ENCODE results near the gene AIG1. TPM values are rescaled to one million over a fixed set of nuclear protein-coding genes. Genes with fewer than 3 reads are reported as not detected.

Gene AIG1
- total RNA-seq, 1 experiment from 2014 or later: 51.1 TPM

- no peak for DNase-seq (ENCODE audit: low read depth, low spot score)
- no TSS peak for BruUV-seq (replicated peaks)
- Histone ChIP-seq H3K9ac (ENCODE audit: low read length) (no peak overlapping the region), H3K9me3 (ENCODE audit: control insufficient read depth in 1 of 2, insufficient read depth in 1 of 2, low read depth in 1 of 2, low read length in 2 of 2) (no peaks in the 10 kb centered on the region), H3K9me2 (ENCODE audit: insufficient read depth) (no peaks in the 10 kb centered on the region), H3K36me3 (ENCODE audit: control insufficient read depth in 1 of 2, insufficient read depth in 2 of 2, low read length in 2 of 2) (no peaks in the 10 kb centered on the region), H3K4me1 (ENCODE audit: control insufficient read depth in 1 of 2, insufficient read depth in 2 of 2, low read length in 2 of 2) (peaks cover 0 to 12% of the 10 kb centered on the region in 2 experiments; a peak in 2 of 4 replicates), H3K4me2 (ENCODE audit: low read length) (no peak overlapping the region), H3K27me3 (ENCODE audit: insufficient read depth, low read length) (no peaks in the 10 kb centered on the region), H2AFZ (ENCODE audit: low read depth, low read length, poor library complexity, severe bottlenecking) (no peak overlapping the region), H3K4me3 (replicated peaks in 1 of 2; ENCODE audit: low read depth in 1 of 2, low read length in 2 of 2) (no peak overlapping the region), H3K79me2 (ENCODE audit: insufficient read depth, low read length) (no peaks in the 10 kb centered on the region), H3K27ac (ENCODE audit: low read depth, low read length) (no peak overlapping the region), H4K20me1 (ENCODE audit: insufficient read depth) (no peaks in the 10 kb centered on the region)
- ATAC-seq: no peak
- RAD21 ChIA-PET (ENCODE audit: low non-redundant PET in 1 of 2, low total read pairs in 2 of 2, uncharacterized antibody in 2 of 2, unreplicated experiment in 2 of 2): no interaction called here
- CTCF ChIA-PET: no interaction called here
- intact Hi-C loops (cut with micrococcal nuclease): no loop called here
- no peak for TF ChIP-seq RAD21 (IDR thresholded peaks at IDR 0.05; ENCODE audit: low read depth)
- no peak for TF ChIP-seq POLR2A (IDR thresholded peaks at IDR 0.05; ENCODE audit: borderline replicate concordance, extremely low read depth, insufficient read depth, insufficient read length)
- TF ChIP-seq POLR2AphosphoS5 (IDR thresholded peaks at IDR 0.05; ENCODE audit: low read depth, low read length): no peak
- no peak for TF ChIP-seq CBX3 (IDR thresholded peaks at IDR 0.05; ENCODE audit: low read depth)
- TF ChIP-seq ZFX (IDR thresholded peaks at IDR 0.05): no peak
- POLR2A ChIA-PET: no interaction called here
Measured at GRCh38 chr6:143163621-143164020, 102.9 kb downstream of the AIG1 start.

- Histone ChIP-seq H4K20me1 (ENCODE audit: insufficient read depth) (no peaks in the 10 kb centered on the region), H3K27me3 (ENCODE audit: insufficient read depth, low read length) (no peaks in the 10 kb centered on the region), H3K27ac (ENCODE audit: low read depth, low read length) (no peak overlapping the region), H3K79me2 (ENCODE audit: insufficient read depth, low read length) (no peaks in the 10 kb centered on the region), H3K9me3 (ENCODE audit: control insufficient read depth in 1 of 2, insufficient read depth in 1 of 2, low read depth in 1 of 2, low read length in 2 of 2) (no peaks in the 10 kb centered on the region), H2AFZ (ENCODE audit: low read depth, low read length, poor library complexity, severe bottlenecking) (no peak overlapping the region), H3K36me3 (ENCODE audit: control insufficient read depth in 1 of 2, insufficient read depth in 2 of 2, low read length in 2 of 2) (no peaks in the 10 kb centered on the region), H3K4me3 (replicated peaks in 1 of 2; ENCODE audit: low read depth in 1 of 2, low read length in 2 of 2) (no peak overlapping the region), H3K4me2 (ENCODE audit: low read length) (no peak overlapping the region), H3K9me2 (ENCODE audit: insufficient read depth) (no peaks in the 10 kb centered on the region), H3K4me1 (ENCODE audit: control insufficient read depth in 1 of 2, insufficient read depth in 2 of 2, low read length in 2 of 2) (peaks cover 0 to 10% of the 10 kb centered on the region in 2 experiments; a peak in 2 of 4 replicates), H3K9ac (ENCODE audit: low read length) (no peak overlapping the region)
- POLR2A ChIA-PET: no interaction called here
- DNase-seq (ENCODE audit: low read depth, low spot score) (no peak), ATAC-seq (no peak)
- intact Hi-C loops (cut with micrococcal nuclease): no loop called here
- RAD21 ChIA-PET (ENCODE audit: low non-redundant PET in 1 of 2, low total read pairs in 2 of 2, uncharacterized antibody in 2 of 2, unreplicated experiment in 2 of 2): no interaction called here
- CTCF ChIA-PET: no interaction called here
- BruUV-seq (replicated peaks): no TSS peak
- TF ChIP-seq, protein P1, sequence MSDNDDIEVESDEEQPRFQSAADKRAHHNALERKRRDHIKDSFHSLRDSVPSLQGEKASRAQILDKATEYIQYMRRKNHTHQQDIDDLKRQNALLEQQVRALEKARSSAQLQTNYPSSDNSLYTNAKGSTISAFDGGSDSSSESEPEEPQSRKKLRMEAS (IDR thresholded peaks at IDR 0.05): no peak
- no peak for TF ChIP-seq ZNF274 (IDR thresholded peaks at IDR 0.05; ENCODE audit: low read depth, low read length)
- no peak for TF ChIP-seq SRF (IDR thresholded peaks at IDR 0.05; ENCODE audit: low read depth)
- no peak for TF ChIP-seq RAD21 (IDR thresholded peaks at IDR 0.05; ENCODE audit: low read depth)
- no peak for TF ChIP-seq JUND (IDR thresholded peaks at IDR 0.05)
- no peak for TF ChIP-seq ATF3 (IDR thresholded peaks at IDR 0.05)
- no peak for TF ChIP-seq EZH2 (IDR thresholded peaks at IDR 0.05)
- no peak for TF ChIP-seq SIN3A (IDR thresholded peaks at IDR 0.05; ENCODE audit: low read depth)
- TF ChIP-seq FOSL1 (IDR thresholded peaks at IDR 0.05; ENCODE audit: low read depth): no peak
- TF ChIP-seq POLR2A (IDR thresholded peaks at IDR 0.05; ENCODE audit: borderline replicate concordance, extremely low read depth, insufficient read depth, insufficient read length): no peak
Measured at GRCh38 chr6:143164565-143165105, 103.9 kb downstream of the AIG1 start.
